Daoy (cell line): ENCODE data around the gene NCCRP1. TPM values are rescaled to one million over a fixed set of nuclear protein-coding genes. Genes with fewer than 3 reads are reported as not detected.

Source experiments
- DNase-seq: peaks from one replicate; pipeline ENCODE4 v3.0.0-alpha.2; 2015; ENCODE audit warnings: low read depth
- total RNA-seq: library from RNA; depleted of rRNA; stranded (reverse); fragments of >200 nt; shearing (Covaris generic); gene quantifications from 2 replicates; pipeline ENCODE4 v1.2.3, GENCODE V29; 2014; rRNA removed

Gene NCCRP1
- total RNA-seq, 1 experiment from 2014 or later, result 0.40 TPM

- peak; percentile 62 for DNase-seq
Measured at GRCh38 chr19:39246951-39247669, 50.3 kb downstream of the NCCRP1 start.

GRCh38 chr19:39247701-39248664 is 51.2 kb downstream of the NCCRP1 start:
- DNase-seq, result peak; percentile 33

GRCh38 chr19:39248806-39249205 is 52.0 kb downstream of the NCCRP1 start, which contains the start of gene IFNL4:
TSS of gene IFNL4 (minus strand) at chr19:39248856.
- no peak for DNase-seq

- no peak for DNase-seq
Measured at GRCh38 chr19:39251081-39251480, 54.3 kb downstream of the NCCRP1 start.

Other genes starting within 250 kb of the NCCRP1 start
- gene FBXO17, start 221.2 kb upstream of the NCCRP1 start, total RNA-seq, result 12.6 and 36.9 TPM in 2 replicates
- 2.6 and 22.7 TPM in 2 replicates for gene FBXO27, start 164.4 kb upstream of the NCCRP1 start, total RNA-seq
- 0.57 TPM in 1 of 2 replicates, not detected in the other for gene ACP7, start 112.6 kb upstream of the NCCRP1 start, total RNA-seq
- 4.2 and 9.8 TPM in 2 replicates for gene PAK4, start 71.2 kb upstream of the NCCRP1 start, total RNA-seq
- gene SYCN, start 7.3 kb downstream of the NCCRP1 start, total RNA-seq, result not detected in 2 replicates
- gene IFNL3, start 48.0 kb downstream of the NCCRP1 start, total RNA-seq, result not detected in 2 replicates
- not detected in 2 replicates for gene IFNL4, start 51.9 kb downstream of the NCCRP1 start, total RNA-seq
- not detected in 2 replicates for gene IFNL2, start 71.4 kb downstream of the NCCRP1 start, total RNA-seq
- not detected in 2 replicates for gene IFNL1, start 99.4 kb downstream of the NCCRP1 start, total RNA-seq
- 0.65 and 0.74 TPM in 2 replicates for gene LRFN1, start 123.9 kb downstream of the NCCRP1 start, total RNA-seq
- gene GMFG, start 139.1 kb downstream of the NCCRP1 start, total RNA-seq, result 0.23 and 0.83 TPM in 2 replicates
- 55.0 and 57.4 TPM in 2 replicates for gene SAMD4B, start 145.5 kb downstream of the NCCRP1 start, total RNA-seq
- 43.2 and 56.7 TPM in 2 replicates for gene PAF1, start 194.1 kb downstream of the NCCRP1 start, total RNA-seq
- gene MED29, start 194.4 kb downstream of the NCCRP1 start, total RNA-seq, result 20.7 and 41.1 TPM in 2 replicates
- 0.21 and 2.1 TPM in 2 replicates for gene ZFP36, start 209.9 kb downstream of the NCCRP1 start, total RNA-seq
- gene PLEKHG2, start 215.7 kb downstream of the NCCRP1 start, total RNA-seq, result 3.0 and 6.9 TPM in 2 replicates
- gene RPS16, start 239.0 kb downstream of the NCCRP1 start, total RNA-seq, result 54.9 and 71.8 TPM in 2 replicates
- gene SUPT5H, start 248.6 kb downstream of the NCCRP1 start, total RNA-seq, result 78.7 and 140 TPM in 2 replicates